Measurements from ENCODE around the gene TMBIM1. TPM values are rescaled to one million over a fixed set of nuclear protein-coding genes. Genes with fewer than 3 reads are reported as not detected.

TMBIM1 gene
- total RNA-seq, 2 experiments from 2014 or later: 53.5 to 57.9 TPM

GRCh38 chr2:218253232-218253625, 39.1 kb downstream of the TMBIM1 start:
- H3K27ac Mint-ChIP-seq: peak overlapping the region; percentile 63

GRCh38 chr2:218252509-218253231, 39.6 kb downstream of the TMBIM1 start:
- ATAC-seq: no peak
- Mint-ChIP-seq H3K27me3 (no peaks in the 10 kb centered on the region), H3K27ac (peak overlapping the region; percentile 63), H3K36me3 (ENCODE audit: low read depth) (peaks cover 62% of the 10 kb centered on the region), H3K4me3 (no peak overlapping the region), H3K9me3 (no peaks in the 10 kb centered on the region), H3K4me1 (ENCODE audit: low read depth) (peaks cover 38% of the 10 kb centered on the region)
- no peak for TF ChIP-seq CTCF (IDR thresholded peaks at IDR 0.05)
- ChIA-PET POLR2A (interaction anchor here (0.9 to 4.2 kb wide), 9 partner anchors 8 to 54 kb away, joined by 3 to 31 read pairs (median 5); partner anchors contain the start of gene GPBAR1), CTCF (interaction anchor here (0.8 to 1.6 kb wide), 5 partner anchors 18 to 71 kb away, joined by 3 to 4 read pairs (median 4); partner anchors contain the start of genes AAMP and PNKD)
- intact Hi-C loops (cut with micrococcal nuclease): no loop called here
- DNase-seq: no peak

More at GRCh38 chr2:218253232-218253625, 39.1 kb downstream of the TMBIM1 start:
- H3K4me1 Mint-ChIP-seq (ENCODE audit: low read depth): peaks cover 41% of the 10 kb centered on the region
- peaks cover 59% of the 10 kb centered on the region for H3K36me3 Mint-ChIP-seq (ENCODE audit: low read depth)
- DNase-seq (no peak), ATAC-seq (no peak)
- CTCF ChIA-PET: interaction anchor here (1.1 to 1.5 kb wide), 4 partner anchors 18 to 72 kb away, joined by 3 to 7 read pairs (median 4); partner anchors contain the start of genes AAMP and PNKD
- H3K9me3 Mint-ChIP-seq: no peaks in the 10 kb centered on the region
- intact Hi-C loops (cut with micrococcal nuclease): no loop called here
- POLR2A ChIA-PET: interaction anchor here (0.9 to 4.2 kb wide), 8 partner anchors 9 to 55 kb away, joined by 3 to 31 read pairs (median 6); no protein-coding TSS in a partner anchor
- H3K4me3 Mint-ChIP-seq: no peak overlapping the region
- H3K27me3 Mint-ChIP-seq: no peaks in the 10 kb centered on the region
- no peak for TF ChIP-seq CTCF (IDR thresholded peaks at IDR 0.05)

- Mint-ChIP-seq H3K4me1 (ENCODE audit: low read depth) (peaks cover 29% of the 10 kb centered on the region), H3K36me3 (ENCODE audit: low read depth) (peaks cover 73% of the 10 kb centered on the region), H3K9me3 (no peaks in the 10 kb centered on the region), H3K4me3 (no peak overlapping the region), H3K27ac (peak overlapping the region; percentile 53), H3K27me3 (no peaks in the 10 kb centered on the region)
- ChIA-PET CTCF (no interaction called here), POLR2A (interaction anchor here (0.7 to 1.4 kb wide), 2 partner anchors 14 to 450 kb away, joined by 3 to 5 read pairs; no protein-coding TSS in a partner anchor)
- intact Hi-C loops (cut with micrococcal nuclease): no loop called here
- DNase-seq (no peak), ATAC-seq (no peak)
- TF ChIP-seq CTCF (IDR thresholded peaks at IDR 0.05): no peak
Observed at GRCh38 chr2:218249691-218250090, 42.6 kb downstream of the TMBIM1 start.

GRCh38 chr2:218245214-218245613, 47.1 kb downstream of the TMBIM1 start:
- CTCF ChIA-PET: interaction anchor here (1.2 to 4.0 kb wide), 5 partner anchors 9 to 77 kb away, joined by 3 to 16 read pairs (median 4); no protein-coding TSS in a partner anchor
- intact Hi-C loops (cut with micrococcal nuclease): no loop called here
- peaks cover 80% of the 10 kb centered on the region for H3K36me3 Mint-ChIP-seq (ENCODE audit: low read depth)
- ATAC-seq (peak; percentile 77), DNase-seq (peak; percentile 57)
- peak overlapping the region; percentile 85 for H3K27ac Mint-ChIP-seq
- no peaks in the 10 kb centered on the region for H3K9me3 Mint-ChIP-seq
- no peaks in the 10 kb centered on the region for H3K27me3 Mint-ChIP-seq
- no peak for TF ChIP-seq CTCF (IDR thresholded peaks at IDR 0.05)
- POLR2A ChIA-PET: interaction anchor here (0.5 to 8.2 kb wide), 8 partner anchors 10 to 122 kb away, joined by 3 to 75 read pairs (median 5); partner anchors contain the start of genes AAMP and PNKD
- H3K4me3 Mint-ChIP-seq: no peak overlapping the region
- H3K4me1 Mint-ChIP-seq (ENCODE audit: low read depth): peaks cover 55% of the 10 kb centered on the region
